HepG2 (cell line): ENCODE measurements around the gene ZNF394. TPM values are rescaled to one million over a fixed set of nuclear protein-coding genes. Genes with fewer than 3 reads are reported as not detected.

Experiments used
- EED ChIP-seq: sonication (generic); formaldehyde crosslinking; IDR thresholded peaks from 2 replicates; pipeline ENCODE4 v1.5.0; 2020; ENCODE audit warnings: mild to moderate bottlenecking, missing genetic modification reagents
- HMGA1 ChIP-seq: sonication (generic); formaldehyde crosslinking; conservative IDR thresholded peaks from 2 replicates; pipeline ENCODE4 v1.4.0; 2020; ENCODE audit warnings: missing genetic modification reagents
- NCOA1 ChIP-seq: sonication (generic); formaldehyde crosslinking; IDR thresholded peaks from 2 replicates; pipeline ENCODE4 v1.9.0; 2021; ENCODE audit warnings: missing genetic modification reagents
- SAFB2 ChIP-seq: sonication (generic); formaldehyde crosslinking; IDR thresholded peaks from 2 replicates; pipeline ENCODE4 v1.5.1; 2020; ENCODE audit warnings: missing genetic modification reagents, low read depth, mild to moderate bottlenecking, borderline replicate concordance
- SOX6 ChIP-seq, 2 experiments: fragments of 450-650 bp in 1 of 2; sonication (generic) in 1 of 2; formaldehyde crosslinking in 1 of 2; IDR thresholded peaks; 2 replicates each; pipeline versions ENCODE4 v1.4.0 to v1.6.1; 2017 to 2020; ENCODE audit warnings: antibody characterized with exemption in 1 of 2, mild to moderate bottlenecking in 1 of 2, missing genetic modification reagents in 1 of 2
- YEATS2 ChIP-seq: sonication (generic); formaldehyde crosslinking; IDR thresholded peaks from 2 replicates; pipeline ENCODE4 v1.4.0; 2020; ENCODE audit warnings: missing genetic modification reagents, borderline replicate concordance
- ZMYM3 ChIP-seq: sonication (generic); formaldehyde crosslinking; IDR thresholded peaks from 2 replicates; pipeline ENCODE4 v1.5.1; 2020; ENCODE audit warnings: mild to moderate bottlenecking, missing genetic modification reagents
- ZNF205 ChIP-seq: IDR thresholded peaks from 2 replicates; pipeline ENCODE4 v1.6.1; 2018; ENCODE audit warnings: missing biosample characterization, missing genetic modification reagents
- ZNF558 ChIP-seq: sonication (generic); formaldehyde crosslinking; IDR thresholded peaks from 2 replicates; pipeline ENCODE4 v1.9.0; 2022; ENCODE audit warnings: mild to moderate bottlenecking, missing genetic modification reagents, borderline replicate concordance
- ZNF670 ChIP-seq: sonication (generic); formaldehyde crosslinking; IDR thresholded peaks from 2 replicates; pipeline ENCODE4 v1.8.0; 2022; ENCODE audit warnings: mild to moderate bottlenecking, missing genetic modification reagents, borderline replicate concordance
- ZNF737 ChIP-seq: sonication (generic); formaldehyde crosslinking; IDR thresholded peaks from 2 replicates; pipeline ENCODE4 v1.5.0; 2020; ENCODE audit warnings: missing genetic modification reagents, mild to moderate bottlenecking, borderline replicate concordance
- ZNF775 ChIP-seq: sonication (generic); formaldehyde crosslinking; IDR thresholded peaks from 2 replicates; pipeline ENCODE4 v1.4.0; 2020; ENCODE audit warnings: missing genetic modification reagents, mild to moderate bottlenecking, moderate library complexity, borderline replicate concordance
- ZNF782 ChIP-seq: sonication (generic); formaldehyde crosslinking; IDR thresholded peaks from 2 replicates; pipeline ENCODE4 v1.4.0; 2020; ENCODE audit warnings: missing genetic modification reagents, mild to moderate bottlenecking, borderline replicate concordance
- polyA plus RNA-seq, 8 experiments: library from polyadenylated mRNA; depleted of rRNA in 3 of 8; stranded (reverse) in 7 of 8; unstranded in 1 of 8; fragments of >200 nt; fragmentation: Illumina TruSeq in 4 of 8; extraction: Trizol in 4 of 8; gene quantifications; 2 replicates each; pipeline versions ENCODE4 v1.2.1 to v1.2.3, GENCODE V29; 2011 to 2016; ENCODE audit warnings: low read depth in 4 of 8, missing spikeins in 1 of 8, mixed read lengths in 1 of 8; ENCODE audit not compliant: insufficient read depth in 1 of 8
- total RNA-seq, 5 experiments: library from RNA; depleted of rRNA; stranded (reverse); fragments of >200 nt; fragmentation: Illumina TruSeq; extraction: Trizol; gene quantifications; 2 replicates each; pipeline ENCODE4 v1.2.3, GENCODE V29; 2016; ENCODE audit warnings: low read depth in 1 of 5
- TF ChIP-seq, protein P1 (sequence below): sonication (generic); formaldehyde crosslinking; conservative IDR thresholded peaks from 2 replicates; pipeline ENCODE4 v1.8.0; 2022; ENCODE audit warnings: mild to moderate bottlenecking, moderate library complexity, missing genetic modification reagents
- TF ChIP-seq, protein P2 (sequence below): sonication (generic); formaldehyde crosslinking; IDR thresholded peaks from 2 replicates; pipeline ENCODE4 v1.4.0; 2020; ENCODE audit warnings: missing genetic modification reagents, borderline replicate concordance
- TF ChIP-seq, protein P3 (sequence below): sonication (generic); formaldehyde crosslinking; IDR thresholded peaks from 2 replicates; pipeline ENCODE4 v1.4.0; 2020; ENCODE audit warnings: missing genetic modification reagents
- TF ChIP-seq, protein P4 (sequence below): sonication (generic); formaldehyde crosslinking; IDR thresholded peaks from 2 replicates; pipeline ENCODE4 v1.4.0; 2020; ENCODE audit warnings: missing genetic modification reagents, mild to moderate bottlenecking, borderline replicate concordance
- TF ChIP-seq, protein P5 (sequence below): sonication (generic); formaldehyde crosslinking; IDR thresholded peaks from 2 replicates; pipeline ENCODE4 v1.8.0; 2022; ENCODE audit warnings: missing genetic modification reagents, mild to moderate bottlenecking, moderate library complexity, borderline replicate concordance
- TF ChIP-seq, protein P6 (sequence below): sonication (generic); formaldehyde crosslinking; IDR thresholded peaks from 2 replicates; pipeline ENCODE4 v1.5.0; 2020; ENCODE audit warnings: missing genetic modification reagents

ZNF394 gene
- total and polyA plus RNA-seq, 2 of the 13 experiments (the other 11 are each of a cell fraction or from before 2014, with no cell fraction given) = 7.8 to 19.6 TPM

DNA sequence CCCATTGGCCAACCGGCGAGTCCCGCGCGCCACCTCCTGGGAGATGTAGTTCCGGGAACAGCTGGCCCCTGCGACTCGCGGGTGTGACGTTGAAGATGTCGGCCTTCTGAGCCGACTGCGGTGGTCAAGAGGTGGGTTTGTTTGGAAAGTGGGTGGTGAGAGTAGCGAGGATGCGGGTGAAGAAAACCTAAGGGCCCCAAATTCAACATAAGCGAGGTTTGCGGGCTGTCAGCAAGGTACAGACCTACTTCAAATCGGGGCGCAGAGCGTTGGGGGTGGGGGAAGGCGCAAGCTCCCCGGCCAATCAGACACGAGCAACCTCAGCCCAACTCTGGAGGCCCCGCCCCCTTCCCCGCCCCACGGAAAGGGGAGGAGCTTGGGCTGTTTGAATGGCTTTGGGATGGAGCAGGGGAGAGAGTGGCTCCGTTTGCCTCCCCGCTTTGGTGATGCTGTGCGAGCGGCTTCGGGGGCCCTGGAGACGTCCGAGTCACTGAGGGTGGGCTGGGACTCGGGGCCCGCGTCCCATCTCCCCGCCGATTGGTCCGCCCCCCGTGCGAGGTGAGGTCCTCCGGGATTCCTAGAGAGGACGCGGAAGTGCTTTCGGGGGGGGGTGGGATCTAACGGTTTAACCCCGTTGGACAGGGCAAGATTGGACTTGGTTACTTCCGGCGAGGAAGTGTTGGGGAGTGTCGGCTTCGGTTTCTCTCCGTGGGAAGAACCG, 4.7 kb upstream of the ZNF394 start, which contains the start of gene ZKSCAN5 (continued):
- TF ChIP-seq, protein P1, sequence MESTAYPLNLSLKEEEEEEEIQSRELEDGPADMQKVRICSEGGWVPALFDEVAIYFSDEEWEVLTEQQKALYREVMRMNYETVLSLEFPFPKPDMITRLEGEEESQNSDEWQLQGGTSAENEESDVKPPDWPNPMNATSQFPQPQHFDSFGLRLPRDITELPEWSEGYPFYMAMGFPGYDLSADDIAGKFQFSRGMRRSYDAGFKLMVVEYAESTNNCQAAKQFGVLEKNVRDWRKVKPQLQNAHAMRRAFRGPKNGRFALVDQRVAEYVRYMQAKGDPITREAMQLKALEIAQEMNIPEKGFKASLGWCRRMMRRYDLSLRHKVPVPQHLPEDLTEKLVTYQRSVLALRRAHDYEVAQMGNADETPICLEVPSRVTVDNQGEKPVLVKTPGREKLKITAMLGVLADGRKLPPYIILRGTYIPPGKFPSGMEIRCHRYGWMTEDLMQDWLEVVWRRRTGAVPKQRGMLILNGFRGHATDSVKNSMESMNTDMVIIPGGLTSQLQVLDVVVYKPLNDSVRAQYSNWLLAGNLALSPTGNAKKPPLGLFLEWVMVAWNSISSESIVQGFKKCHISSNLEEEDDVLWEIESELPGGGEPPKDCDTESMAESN (CRISPR knock-in tag) = peak; percentile 86
- 0 out of 2 replicates have a peak, but pooled peaks have one; percentile 22 for TF ChIP-seq ZNF558 (CRISPR knock-in tag)
- no peak for TF ChIP-seq SOX6 (IDR thresholded peaks at IDR 0.05)
- peak; percentile 32; the same call in 1 of the 2 replicates for TF ChIP-seq SOX6 (CRISPR knock-in tag; IDR thresholded peaks at IDR 0.05)
- TF ChIP-seq ZNF205 = no peak
- TF ChIP-seq ZMYM3 (CRISPR knock-in tag) = no peak; the same call in 1 of the 2 replicates
- TF ChIP-seq EED = no peak
- TF ChIP-seq, protein P2, sequence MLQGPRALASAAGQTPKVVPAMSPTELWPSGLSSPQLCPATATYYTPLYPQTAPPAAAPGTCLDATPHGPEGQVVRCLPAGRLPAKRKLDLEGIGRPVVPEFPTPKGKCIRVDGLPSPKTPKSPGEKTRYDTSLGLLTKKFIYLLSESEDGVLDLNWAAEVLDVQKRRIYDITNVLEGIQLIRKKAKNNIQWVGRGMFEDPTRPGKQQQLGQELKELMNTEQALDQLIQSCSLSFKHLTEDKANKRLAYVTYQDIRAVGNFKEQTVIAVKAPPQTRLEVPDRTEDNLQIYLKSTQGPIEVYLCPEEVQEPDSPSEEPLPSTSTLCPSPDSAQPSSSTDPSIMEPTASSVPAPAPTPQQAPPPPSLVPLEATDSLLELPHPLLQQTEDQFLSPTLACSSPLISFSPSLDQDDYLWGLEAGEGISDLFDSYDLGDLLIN (CRISPR knock-in tag) = no peak
- TF ChIP-seq, protein P3, sequence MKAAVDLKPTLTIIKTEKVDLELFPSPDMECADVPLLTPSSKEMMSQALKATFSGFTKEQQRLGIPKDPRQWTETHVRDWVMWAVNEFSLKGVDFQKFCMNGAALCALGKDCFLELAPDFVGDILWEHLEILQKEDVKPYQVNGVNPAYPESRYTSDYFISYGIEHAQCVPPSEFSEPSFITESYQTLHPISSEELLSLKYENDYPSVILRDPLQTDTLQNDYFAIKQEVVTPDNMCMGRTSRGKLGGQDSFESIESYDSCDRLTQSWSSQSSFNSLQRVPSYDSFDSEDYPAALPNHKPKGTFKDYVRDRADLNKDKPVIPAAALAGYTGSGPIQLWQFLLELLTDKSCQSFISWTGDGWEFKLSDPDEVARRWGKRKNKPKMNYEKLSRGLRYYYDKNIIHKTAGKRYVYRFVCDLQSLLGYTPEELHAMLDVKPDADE = no peak
- TF ChIP-seq, protein P4, sequence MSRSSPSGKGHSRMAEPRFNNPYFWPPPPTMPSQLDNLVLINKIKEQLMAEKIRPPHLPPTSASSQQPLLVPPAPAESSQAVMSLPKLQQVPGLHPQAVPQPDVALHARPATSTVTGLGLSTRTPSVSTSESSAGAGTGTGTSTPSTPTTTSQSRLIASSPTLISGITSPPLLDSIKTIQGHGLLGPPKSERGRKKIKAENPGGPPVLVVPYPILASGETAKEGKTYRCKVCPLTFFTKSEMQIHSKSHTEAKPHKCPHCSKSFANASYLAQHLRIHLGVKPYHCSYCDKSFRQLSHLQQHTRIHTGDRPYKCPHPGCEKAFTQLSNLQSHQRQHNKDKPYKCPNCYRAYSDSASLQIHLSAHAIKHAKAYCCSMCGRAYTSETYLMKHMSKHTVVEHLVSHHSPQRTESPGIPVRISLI (CRISPR knock-in tag) = no peak
- TF ChIP-seq ZNF670 (CRISPR knock-in tag) = peak; percentile 53; the same call in 1 of the 2 replicates
- no peak for TF ChIP-seq ZNF782 (CRISPR knock-in tag)
- TF ChIP-seq, protein P5, sequence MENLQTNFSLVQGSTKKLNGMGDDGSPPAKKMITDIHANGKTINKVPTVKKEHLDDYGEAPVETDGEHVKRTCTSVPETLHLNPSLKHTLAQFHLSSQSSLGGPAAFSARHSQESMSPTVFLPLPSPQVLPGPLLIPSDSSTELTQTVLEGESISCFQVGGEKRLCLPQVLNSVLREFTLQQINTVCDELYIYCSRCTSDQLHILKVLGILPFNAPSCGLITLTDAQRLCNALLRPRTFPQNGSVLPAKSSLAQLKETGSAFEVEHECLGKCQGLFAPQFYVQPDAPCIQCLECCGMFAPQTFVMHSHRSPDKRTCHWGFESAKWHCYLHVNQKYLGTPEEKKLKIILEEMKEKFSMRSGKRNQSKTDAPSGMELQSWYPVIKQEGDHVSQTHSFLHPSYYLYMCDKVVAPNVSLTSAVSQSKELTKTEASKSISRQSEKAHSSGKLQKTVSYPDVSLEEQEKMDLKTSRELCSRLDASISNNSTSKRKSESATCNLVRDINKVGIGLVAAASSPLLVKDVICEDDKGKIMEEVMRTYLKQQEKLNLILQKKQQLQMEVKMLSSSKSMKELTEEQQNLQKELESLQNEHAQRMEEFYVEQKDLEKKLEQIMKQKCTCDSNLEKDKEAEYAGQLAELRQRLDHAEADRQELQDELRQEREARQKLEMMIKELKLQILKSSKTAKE (CRISPR knock-in tag) = no peak
- peak; percentile 54; the same call in 1 of the 2 replicates for TF ChIP-seq SAFB2 (CRISPR knock-in tag)
- TF ChIP-seq YEATS2 (CRISPR knock-in tag) = peak; percentile 78
- no peak for TF ChIP-seq HMGA1 (CRISPR knock-in tag)
- TF ChIP-seq NCOA1 (CRISPR knock-in tag) = no peak
- no peak for TF ChIP-seq ZNF737
- TF ChIP-seq ZNF775 (CRISPR knock-in tag) = no peak
- TF ChIP-seq, protein P6, sequence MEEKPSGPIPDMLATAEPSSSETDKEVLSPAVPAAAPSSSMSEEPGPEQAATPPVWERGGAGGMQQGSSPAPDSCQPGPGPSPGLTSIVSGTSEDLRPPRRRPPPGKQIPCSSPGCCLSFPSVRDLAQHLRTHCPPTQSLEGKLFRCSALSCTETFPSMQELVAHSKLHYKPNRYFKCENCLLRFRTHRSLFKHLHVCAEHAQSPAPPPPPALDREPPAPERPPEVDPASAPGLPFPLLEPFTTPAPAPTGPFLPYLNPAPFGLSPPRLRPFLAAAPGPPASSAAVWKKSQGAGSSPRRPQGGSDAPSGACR (CRISPR knock-in tag) = peak; percentile 54; the same call in 1 of the 2 replicates
